ENCODE data around the gene PRPF18. TPM values are rescaled to one million over a fixed set of nuclear protein-coding genes. Genes with fewer than 3 reads are reported as not detected.

Gene PRPF18
- total RNA-seq, 1 donor from 2014 or later: 17.1 TPM

- H3K9me3 Mint-ChIP-seq (ENCODE audit: low read depth): no peaks in the 10 kb centered on the region
- H3K4me3 Mint-ChIP-seq (ENCODE audit: low read depth): no peak overlapping the region
- no peaks in the 10 kb centered on the region for H3K27me3 Mint-ChIP-seq
- H3K4me1 Mint-ChIP-seq (ENCODE audit: low read depth): no peaks in the 10 kb centered on the region
- no peak for TF ChIP-seq CTCF (IDR thresholded peaks at IDR 0.05; ENCODE audit: unreplicated experiment)
- no peak overlapping the region for H3K27ac Mint-ChIP-seq
- DNase-seq (ENCODE audit: low spot score, unreplicated experiment): no peak
- peaks cover 29% of the 10 kb centered on the region for H3K36me3 Mint-ChIP-seq (ENCODE audit: insufficient read depth)
These were observed 67.5 kb downstream of the PRPF18 start for GRCh38 chr10:13654118-13654830.

- peaks cover under 1% of the 10 kb centered on the region for H3K4me1 Mint-ChIP-seq (ENCODE audit: low read depth)
- DNase-seq (ENCODE audit: low spot score, unreplicated experiment): no peak
- H3K36me3 Mint-ChIP-seq (ENCODE audit: insufficient read depth): peaks cover 30% of the 10 kb centered on the region
- H3K4me3 Mint-ChIP-seq (ENCODE audit: low read depth): no peak overlapping the region
- H3K27me3 Mint-ChIP-seq: peaks cover under 1% of the 10 kb centered on the region
- TF ChIP-seq CTCF (IDR thresholded peaks at IDR 0.05; ENCODE audit: unreplicated experiment): no peak
- H3K27ac Mint-ChIP-seq: no peak overlapping the region
- H3K9me3 Mint-ChIP-seq (ENCODE audit: low read depth): no peaks in the 10 kb centered on the region
These were observed 68.1 kb downstream of the PRPF18 start for GRCh38 chr10:13654846-13655245.

GRCh38 chr10:13656337-13657100, 69.8 kb downstream of the PRPF18 start:
- peaks cover 15% of the 10 kb centered on the region for H3K27me3 Mint-ChIP-seq
- no peak overlapping the region for H3K4me3 Mint-ChIP-seq (ENCODE audit: low read depth)
- peaks cover 7% of the 10 kb centered on the region for H3K4me1 Mint-ChIP-seq (ENCODE audit: low read depth)
- H3K27ac Mint-ChIP-seq: no peak overlapping the region
- no peak for TF ChIP-seq CTCF (IDR thresholded peaks at IDR 0.05; ENCODE audit: unreplicated experiment)
- DNase-seq (ENCODE audit: low spot score, unreplicated experiment): no peak
- H3K36me3 Mint-ChIP-seq (ENCODE audit: insufficient read depth): peaks cover 36% of the 10 kb centered on the region
- no peaks in the 10 kb centered on the region for H3K9me3 Mint-ChIP-seq (ENCODE audit: low read depth)

- H3K27me3 Mint-ChIP-seq: peaks cover 17% of the 10 kb centered on the region
- peaks cover 7% of the 10 kb centered on the region for H3K4me1 Mint-ChIP-seq (ENCODE audit: low read depth)
- DNase-seq (ENCODE audit: low spot score, unreplicated experiment): no peak
- no peak overlapping the region for H3K4me3 Mint-ChIP-seq (ENCODE audit: low read depth)
- no peak overlapping the region for H3K27ac Mint-ChIP-seq
- peaks cover 36% of the 10 kb centered on the region for H3K36me3 Mint-ChIP-seq (ENCODE audit: insufficient read depth)
- TF ChIP-seq CTCF (IDR thresholded peaks at IDR 0.05; ENCODE audit: unreplicated experiment): no peak
- H3K9me3 Mint-ChIP-seq (ENCODE audit: low read depth): no peaks in the 10 kb centered on the region
These were observed 70.4 kb downstream of the PRPF18 start for GRCh38 chr10:13657101-13657680.

GRCh38 chr10:13658264-13658663, 71.5 kb downstream of the PRPF18 start:
- Mint-ChIP-seq H3K4me3 (ENCODE audit: low read depth) (no peak overlapping the region), H3K4me1 (ENCODE audit: low read depth) (peaks cover 7% of the 10 kb centered on the region), H3K27ac (no peak overlapping the region), H3K27me3 (peaks cover 18% of the 10 kb centered on the region), H3K36me3 (ENCODE audit: insufficient read depth) (peaks cover 34% of the 10 kb centered on the region), H3K9me3 (ENCODE audit: low read depth) (no peaks in the 10 kb centered on the region)
- DNase-seq (ENCODE audit: low spot score, unreplicated experiment): no peak
- no peak for TF ChIP-seq CTCF (IDR thresholded peaks at IDR 0.05; ENCODE audit: unreplicated experiment)

All from progenitor cell of endocrine pancreas (in vitro differentiated cells).